Activated T-helper 9 cell treated with anti-CD3 and anti-CD28 coated beads, Interleukin-2, amount 50 U/mL, for 16 hours (primary cell): ENCODE measurements around the gene SLC8A3.

Experiments used
- DNase-seq: peaks from one replicate; pipeline ENCODE4 v3.0.0-alpha.2; 2020; ENCODE audit warnings: low read depth

The SLC8A3 gene

DNA sequence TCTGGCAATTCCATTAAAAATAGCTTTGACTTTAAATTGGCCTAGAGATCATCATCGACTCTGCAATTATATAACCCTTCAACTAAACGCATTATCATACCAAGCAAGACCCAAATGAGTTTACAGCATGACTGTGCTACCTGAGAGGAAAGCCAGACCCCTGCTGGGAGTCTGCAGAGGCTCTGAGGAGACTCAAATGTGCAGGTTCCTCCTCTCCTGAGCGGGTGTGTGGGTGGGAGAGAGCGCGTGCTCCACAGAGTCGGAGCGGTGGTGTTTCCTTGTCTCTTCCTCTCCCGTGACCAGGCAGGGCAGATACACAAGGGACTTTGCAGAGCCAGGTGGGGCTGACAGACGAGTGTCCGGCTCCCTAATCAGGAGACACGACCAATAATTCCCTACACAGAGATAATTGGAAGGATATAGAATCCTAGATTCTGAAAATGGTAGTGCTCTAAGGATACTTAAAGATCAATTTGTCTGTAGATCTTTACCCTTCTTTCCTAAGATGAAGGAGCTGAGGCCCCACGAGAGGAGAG lies 74.1 kb downstream of the SLC8A3 start:
- DNase-seq, result no peak

DNA sequence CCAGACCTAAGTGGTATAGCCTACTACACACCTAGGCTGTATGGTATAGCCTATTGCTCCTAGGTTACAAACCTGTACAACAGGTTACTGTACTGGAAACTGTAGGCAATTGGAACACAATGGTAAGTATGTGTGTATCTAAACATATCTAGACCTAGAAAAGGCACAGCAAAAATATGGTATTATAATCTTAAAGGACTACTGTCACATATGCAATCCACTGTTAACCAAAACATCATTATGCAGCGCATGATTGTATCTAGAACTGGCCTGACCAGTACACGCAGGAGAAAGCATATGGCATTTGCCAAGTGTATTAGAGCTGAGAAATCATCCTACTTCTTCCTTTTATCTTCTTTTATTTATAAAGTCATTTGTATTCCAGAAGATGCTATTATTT lies 75.5 kb downstream of the SLC8A3 start:
- no peak for DNase-seq

DNA sequence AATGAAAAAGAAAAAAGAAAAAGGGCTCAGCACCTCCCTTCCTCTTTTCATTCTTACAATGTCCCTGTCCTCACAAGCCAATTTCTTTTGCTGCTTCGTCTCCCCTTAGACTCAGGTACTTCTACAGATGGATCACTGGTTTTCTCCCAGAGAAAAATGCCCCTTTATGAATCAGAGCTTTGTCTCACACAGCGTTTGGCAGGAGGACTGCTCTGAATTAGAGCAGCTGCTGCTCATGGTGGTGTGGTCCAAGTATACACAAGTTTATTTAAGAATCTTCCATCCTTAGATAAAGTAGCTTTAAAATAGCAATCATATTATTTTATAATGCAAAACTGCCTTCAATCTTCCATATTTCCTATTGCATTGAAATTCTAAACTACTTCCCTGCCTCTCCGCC lies 80.3 kb downstream of the SLC8A3 start:
- DNase-seq, result no peak

DNA sequence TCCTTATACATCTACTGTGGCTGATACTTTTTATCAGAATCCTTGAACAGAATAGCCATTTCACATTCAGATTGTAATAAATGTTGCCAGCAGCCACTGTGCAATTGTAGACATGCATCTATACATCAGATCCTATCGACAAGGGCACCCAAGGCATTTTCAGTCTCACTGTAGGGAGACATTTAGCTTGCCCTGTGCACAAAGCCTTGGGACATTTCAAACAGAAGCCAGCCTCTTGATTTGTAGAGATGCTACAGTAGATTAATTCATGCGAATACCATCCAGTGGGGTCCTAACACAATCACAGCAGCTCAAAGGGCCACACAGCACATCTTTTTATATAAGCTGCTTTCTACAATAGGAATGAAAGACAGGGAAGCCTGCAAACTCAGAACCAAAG lies 81.4 kb downstream of the SLC8A3 start:
- no peak for DNase-seq

DNA sequence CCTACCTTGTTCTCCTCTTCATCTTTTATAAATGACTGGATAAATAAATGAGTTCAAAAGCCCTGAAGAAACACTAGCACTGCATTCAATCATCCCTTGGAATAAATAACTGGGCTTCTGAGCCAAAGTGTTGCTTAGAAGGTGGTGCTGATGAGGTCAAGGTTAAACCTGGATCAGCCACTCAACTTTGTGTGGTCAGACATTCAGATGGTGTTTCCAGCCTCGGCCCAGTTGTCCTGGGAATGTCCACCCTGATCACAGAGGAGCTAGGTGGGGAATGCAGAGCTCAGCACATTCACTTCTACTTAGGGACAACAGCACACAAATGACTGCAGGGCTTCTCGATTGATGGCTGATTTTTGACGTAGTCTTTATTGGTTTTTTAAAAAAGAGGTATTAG lies 88.7 kb downstream of the SLC8A3 start:
- DNase-seq, result no peak

DNA sequence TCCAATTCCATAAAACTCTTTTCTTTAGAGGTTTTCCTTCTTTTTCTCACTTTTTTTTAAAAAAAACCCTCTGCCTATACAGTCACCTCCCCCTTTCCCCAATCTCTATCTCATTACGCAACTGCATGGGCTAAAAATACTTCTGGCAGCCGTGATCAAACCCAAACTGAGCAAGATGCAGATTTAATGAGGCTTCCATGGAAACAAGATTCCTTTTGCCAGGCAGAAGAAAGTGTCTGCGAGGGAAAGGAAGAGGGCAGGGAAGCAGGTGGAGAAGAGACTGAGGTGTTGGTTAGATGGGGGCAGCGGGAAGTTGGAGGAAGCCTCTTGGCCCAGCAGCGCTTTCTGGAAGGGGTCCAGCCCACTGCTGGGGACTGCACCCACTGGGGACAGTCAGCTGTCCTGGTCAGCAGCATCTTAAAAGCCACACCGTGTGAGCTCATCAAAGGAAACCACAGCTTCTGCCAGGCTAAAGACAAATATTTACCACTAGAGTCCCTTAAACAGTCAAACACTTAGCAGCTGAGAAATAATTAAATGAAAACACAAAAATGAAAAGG lies 90.4 kb downstream of the SLC8A3 start:
- no peak for DNase-seq

DNA sequence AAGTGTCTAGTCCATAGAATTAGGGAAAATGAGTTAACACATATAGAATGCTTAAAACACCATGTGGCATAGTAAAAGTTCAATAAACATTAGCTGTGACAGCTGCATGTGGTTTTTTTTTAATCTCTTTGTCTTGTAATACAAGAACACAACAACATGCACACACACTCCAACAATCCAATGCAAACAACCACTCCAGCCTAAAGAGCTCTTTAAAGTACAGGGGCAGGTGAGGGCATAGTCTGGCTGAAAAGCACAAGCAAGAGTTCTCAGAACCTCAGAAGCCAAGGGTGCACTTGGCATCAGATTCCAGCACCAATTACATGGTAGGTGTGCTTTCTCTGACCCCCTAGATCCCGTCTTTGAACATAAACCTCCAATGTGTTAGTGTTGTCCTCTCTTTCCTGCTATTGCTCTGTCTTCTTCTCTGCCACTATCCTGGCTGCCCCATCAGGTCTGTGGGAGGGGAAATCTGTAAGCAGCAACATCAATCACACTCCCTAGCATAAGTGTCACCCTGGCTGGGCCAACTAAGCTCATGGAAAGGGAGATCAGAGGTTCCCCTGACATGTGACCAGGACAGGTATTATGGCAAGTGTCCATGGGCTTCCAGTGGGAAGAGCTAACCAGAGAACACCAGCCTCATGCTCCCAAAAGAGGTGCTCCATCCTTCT lies 91.0 kb downstream of the SLC8A3 start:
- DNase-seq, result no peak

DNA sequence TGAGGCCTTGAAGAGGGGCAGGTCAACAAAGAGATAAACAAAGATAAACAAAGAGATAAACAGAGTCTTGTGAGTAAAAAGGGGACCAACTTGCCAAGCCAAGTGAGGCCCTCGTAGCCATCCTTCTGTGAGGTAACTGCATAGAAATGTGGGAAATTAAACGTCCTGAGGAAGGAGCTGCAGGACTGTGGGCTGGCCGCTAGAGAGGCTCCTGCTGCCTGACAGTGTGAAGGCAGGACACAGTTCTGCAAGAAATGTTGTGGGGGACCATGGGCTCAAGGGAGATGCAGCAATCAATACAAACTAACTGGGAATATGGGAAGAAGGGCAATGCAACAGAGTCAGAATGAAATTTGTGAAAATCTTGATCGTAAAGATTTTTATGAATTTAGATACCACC lies 91.9 kb downstream of the SLC8A3 start:
- no peak for DNase-seq

DNA sequence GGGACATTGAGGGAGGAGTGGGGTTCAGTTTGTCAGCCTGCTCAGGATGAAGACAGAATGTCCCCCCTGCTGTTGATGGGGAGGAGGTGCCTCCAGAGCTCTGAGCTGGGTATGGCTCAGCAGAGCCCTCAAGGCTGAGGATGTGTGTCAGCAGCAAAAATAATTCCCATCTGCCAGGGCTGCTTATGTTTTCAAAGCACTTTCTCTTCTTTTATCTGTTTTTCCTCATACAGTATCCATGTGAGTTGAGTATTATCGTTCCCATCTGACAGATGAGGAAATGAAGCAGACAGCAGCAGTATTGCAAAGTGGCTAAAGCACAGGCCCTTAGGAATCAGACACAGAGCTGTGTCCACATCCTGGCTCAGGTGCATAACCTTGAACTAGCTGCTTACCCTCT lies 94.1 kb downstream of the SLC8A3 start:
- no peak for DNase-seq

DNA sequence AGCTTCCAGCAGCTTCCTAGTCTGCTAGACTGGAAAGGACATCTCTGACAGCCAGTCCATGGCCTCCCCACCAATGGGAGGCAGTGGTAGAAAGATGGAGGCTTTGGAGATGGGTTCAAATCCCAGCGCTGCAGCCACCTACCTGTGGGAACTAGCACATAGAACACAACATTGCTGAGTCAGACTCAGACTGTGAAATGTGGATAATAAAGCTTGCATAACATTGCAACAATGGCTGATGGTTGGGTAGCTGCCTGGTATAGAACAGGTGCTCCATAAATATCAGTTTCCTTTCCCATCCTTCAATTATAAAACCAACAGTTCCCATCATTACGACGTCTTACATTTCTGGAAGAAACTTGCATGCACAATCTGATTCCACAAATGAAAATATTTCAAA lies 94.6 kb downstream of the SLC8A3 start:
- no peak for DNase-seq

DNA sequence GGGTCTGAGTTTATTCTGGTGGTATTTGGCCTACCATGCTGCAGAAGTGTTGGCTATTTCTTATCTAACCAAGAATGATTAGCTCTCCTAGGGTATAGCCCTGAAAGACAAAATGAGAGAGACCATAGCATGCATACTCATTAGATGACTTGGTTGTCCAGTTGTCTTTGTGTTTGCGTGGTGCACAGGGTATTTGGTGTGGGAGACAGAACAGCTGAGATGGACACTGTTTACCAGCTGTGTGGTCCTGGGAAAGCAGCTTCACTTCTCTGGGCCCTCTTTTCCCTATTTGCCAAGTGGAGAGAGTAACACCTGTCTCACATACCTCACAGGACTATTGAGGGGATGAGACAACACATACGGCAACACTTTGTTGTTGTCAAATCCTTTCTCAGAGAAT lies 95.6 kb downstream of the SLC8A3 start:
- DNase-seq, result no peak

DNA sequence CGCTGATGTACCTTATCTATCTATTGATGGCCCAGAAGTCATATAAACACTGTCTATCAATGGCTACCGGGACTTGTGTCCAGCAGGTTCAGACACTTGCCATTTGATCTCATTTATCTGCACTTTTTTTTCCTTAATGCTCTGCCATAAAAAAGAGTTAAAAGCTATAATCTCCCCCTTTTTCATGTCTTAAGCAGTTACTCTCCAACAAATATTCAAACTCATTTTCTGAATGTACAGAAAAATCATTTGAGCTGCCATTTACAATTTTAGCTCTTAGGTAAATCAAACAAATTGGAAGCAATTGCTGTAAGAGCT lies 101.4 kb downstream of the SLC8A3 start:
- DNase-seq, result no peak

DNA sequence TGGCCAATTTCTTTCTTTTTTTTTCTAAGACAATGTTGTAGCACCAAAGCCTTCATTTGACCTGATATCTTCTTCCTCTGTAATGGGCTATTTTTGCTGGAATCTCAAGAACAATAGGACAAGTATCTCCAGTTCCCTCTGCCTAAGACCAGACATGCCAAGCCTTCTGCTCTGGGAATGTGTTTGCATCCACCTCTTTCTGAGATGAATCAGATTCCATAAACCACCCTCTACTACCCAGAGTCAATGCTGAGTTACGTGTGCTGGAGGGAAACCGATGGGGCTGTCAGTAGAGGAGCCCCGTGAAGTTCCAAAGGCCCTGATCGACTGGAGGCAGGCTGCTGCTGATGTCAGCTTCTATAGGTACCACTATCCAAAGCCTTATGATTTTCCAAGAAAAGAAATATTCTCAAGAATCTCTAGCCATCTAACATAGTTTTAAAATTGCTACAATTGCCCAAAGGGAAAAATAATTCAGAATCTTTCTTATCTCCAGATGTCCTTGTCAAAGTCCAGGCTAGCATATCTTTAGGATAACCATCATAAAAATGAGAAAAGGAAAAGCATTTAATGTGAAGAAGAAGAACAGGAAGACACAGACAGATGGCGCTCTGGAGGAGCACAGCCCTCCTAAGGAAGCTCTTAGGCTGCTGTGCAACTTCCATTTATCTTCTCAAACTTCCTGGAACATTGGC lies 101.9 kb downstream of the SLC8A3 start:
- DNase-seq, result no peak

DNA sequence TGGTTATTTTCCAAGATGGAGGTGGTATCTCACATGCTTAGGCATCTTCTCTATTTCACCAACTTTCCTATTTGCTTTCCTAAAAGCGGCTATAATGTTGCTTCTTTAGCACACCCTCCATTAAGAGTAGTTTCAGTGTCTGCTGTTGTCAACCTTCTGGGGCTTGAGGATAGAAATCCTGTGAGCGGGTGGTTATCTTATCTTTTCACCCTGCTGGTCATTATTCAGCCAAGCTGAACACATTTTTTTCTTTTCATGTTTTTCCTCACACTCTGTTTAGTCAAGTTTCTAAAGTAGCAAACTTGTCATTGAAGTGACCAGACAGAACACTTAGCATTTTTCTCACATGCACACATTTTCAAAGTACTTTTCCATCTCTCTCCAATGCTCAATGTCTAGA lies 104.5 kb downstream of the SLC8A3 start:
- DNase-seq, result no peak

DNA sequence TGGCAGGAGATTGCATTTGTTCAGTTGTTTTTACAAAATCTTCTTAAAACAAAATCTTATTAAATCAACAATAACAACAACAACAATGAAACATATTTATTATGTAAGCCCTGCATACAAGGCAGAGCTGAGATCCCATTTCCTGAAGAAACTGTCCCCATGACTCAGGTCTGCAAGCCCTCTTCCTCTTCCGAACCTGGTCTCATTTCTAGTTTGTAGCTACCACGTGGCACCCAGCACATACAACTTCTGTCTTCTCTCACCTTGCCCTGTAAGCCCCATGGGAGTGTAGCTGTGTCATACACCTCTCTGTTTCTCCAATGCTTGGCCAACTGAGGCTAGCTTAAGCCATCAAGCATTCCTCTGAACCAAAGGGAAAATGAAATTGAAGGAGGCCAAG lies 106.4 kb downstream of the SLC8A3 start:
- DNase-seq, result no peak

DNA sequence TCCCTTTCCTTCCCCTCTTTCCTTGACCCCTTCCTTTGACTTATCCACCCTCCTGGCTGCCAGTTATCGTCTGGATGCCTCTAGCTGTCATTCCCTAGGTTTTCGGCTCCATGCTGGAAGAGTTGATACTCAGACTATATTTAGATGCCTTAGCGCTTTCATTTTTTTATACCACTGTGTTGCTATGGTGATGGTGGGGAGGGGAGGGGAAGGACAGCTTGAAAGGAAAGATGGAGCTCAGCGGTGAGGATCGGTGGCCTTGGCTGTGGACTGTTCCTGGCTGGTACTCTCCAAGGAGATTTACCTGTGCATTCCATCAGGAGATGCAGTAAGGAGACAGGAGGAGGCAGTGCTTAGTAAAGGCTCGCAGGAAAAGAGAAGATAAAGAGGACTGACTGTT lies 108.7 kb downstream of the SLC8A3 start:
- DNase-seq, result no peak

DNA sequence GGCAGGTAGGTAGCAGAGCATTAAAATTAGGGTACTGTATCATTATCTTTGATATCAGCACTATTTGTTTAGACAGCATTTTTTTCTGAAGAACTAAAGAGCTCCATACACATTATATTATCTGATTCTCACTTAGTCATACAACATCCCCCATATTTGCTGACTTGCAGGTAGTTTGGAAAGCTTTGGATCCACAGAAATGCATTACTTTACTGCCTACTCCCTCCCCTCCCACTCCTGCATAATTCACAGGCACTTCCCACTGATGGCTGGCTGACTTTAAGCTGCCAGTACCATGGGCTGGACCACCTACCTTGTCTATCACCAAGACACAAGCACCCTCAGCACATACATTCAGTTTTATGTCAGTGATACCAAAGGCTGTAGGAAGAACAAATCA lies 110.4 kb downstream of the SLC8A3 start:
- DNase-seq, result no peak

DNA sequence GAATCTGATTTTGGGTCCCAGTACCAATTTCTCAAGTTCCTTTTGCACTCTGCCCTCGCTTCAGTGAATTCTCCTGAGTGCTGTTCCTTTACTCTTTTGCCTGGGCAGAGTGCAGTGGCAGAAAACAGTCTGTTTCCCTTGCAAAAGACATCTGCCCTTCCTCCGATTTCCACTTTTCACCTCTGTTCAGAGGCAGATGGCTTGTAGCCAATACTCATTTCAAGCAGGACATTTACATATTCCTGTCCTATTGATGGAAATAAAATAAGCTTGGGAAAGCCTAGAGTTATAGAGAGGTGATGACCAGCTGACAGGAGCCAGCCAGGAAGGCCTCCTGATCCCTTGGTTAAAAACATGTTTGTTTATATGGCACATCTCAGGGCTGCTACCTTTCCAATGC lies 111.0 kb downstream of the SLC8A3 start:
- DNase-seq, result no peak

DNA sequence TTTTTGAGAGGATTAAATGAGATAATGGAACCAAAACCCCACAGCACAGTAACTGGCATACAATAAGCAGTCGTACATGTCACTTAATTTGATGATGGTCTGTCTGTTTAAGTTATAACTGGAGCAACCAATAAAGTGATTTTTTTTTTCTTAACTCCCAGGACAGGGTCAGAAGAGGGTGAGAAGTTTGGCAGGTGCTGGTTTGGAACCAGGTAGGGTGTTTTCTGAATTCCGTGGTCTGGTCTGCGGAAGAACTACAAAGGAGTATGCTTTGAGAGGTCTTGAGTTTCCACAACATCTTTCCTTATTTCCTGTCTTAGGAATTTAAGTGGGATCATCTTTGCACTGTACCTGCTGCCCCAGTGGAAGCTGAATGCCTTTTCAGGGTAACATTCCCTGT lies 111.7 kb downstream of the SLC8A3 start:
- DNase-seq, result no peak

DNA sequence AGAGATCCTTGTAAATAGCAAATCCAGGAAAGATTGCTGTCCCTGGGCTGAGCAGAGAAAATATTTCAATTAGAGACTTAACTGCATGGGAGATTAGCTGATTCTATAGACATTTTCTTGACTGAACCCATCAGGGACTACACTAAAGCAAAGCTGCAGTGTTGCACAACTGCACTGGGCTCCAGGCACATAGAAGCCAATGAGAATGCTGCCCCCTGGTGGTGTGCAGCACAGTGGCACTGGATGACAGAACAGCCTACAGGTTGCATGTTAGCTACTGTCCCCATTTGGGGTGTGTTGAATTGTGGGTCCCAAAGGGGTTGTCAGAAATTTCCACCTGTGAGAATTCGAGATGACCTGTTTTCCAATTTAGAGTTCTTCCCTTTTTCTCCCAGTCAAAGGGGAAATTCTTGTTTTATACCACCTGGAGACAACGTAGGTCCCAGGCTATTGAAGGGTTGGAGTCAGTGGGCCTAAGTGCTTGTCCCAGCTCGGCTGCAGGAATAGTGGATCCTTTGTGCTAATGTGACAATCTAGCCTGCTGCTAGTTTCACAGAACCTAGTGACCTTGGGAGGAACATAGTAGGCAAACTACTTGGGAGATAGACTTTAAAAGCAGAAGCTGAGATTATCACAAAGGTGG lies 114.7 kb downstream of the SLC8A3 start:
- peak; percentile 9 for DNase-seq

DNA sequence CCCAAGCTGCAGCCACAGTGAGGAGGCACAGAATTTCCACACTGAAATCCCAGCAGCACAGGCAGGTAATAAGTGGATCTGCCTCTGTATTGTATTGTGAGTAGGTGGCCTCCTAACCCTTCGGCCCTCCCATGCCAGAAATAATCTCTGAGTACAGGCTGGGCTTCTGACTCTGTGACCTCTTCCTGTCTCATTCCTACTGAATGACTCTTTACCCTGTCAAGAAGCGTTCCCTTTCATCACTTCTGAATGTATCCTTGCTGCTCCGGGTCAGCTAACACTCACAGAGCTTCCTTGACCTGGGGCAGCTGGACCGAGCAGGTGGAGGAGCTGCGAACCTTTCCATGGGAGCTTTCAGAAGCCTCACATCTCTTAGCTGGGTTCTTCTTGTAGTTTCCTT lies 119.6 kb downstream of the SLC8A3 start:
- no peak for DNase-seq

DNA sequence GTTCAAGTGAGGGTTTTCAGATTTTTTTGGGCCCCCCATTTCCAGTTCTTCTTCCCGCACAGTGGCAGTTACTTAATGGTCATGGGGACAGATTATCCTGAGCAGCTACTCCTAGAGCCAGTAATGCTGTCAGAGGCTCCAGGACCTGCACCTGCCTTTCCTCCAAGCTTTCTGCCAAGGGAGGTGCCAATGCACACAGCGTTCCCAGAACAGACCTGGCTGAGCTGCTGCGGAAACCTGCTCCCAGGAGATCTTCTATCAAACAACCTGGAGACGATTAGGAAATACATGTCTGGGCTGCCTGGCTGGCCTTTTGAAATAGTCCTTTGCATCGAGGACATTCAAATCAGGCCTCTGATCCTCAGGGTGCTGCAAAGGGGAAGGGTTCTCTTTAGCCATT lies 120.9 kb downstream of the SLC8A3 start:
- DNase-seq, result no peak

DNA sequence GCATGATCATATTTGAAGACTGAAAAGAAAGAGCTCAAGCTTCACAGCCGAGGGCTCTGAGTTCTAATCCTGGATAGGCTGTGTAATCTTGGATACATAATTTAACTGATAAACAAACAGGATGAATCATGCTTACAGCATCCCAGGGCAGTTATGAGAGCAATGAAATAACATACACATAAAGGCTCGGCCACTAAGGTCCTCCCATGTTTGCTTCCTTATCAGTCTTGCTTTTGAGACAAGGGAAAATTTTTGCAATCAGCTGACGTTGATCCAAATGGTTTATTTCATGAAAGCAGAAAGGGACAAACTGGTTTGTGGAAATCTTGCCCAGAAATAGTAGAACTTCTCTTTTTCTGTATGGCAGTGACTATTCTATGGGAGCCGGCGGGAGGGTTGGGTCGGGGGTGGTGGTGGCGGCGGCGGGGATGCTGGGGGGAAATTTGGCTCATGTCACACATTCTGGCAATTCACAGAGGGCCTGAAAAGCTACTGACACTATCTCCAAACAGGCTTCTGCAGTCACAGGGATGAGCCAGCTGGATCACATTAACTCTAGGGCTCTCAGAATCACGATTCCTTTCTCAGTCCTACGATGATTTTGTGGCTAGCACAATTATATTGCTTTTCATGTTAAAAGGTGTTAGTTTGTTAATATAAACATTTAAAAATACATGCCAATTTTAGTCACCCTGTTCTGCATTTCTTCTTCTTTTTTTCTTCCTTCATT lies 124.5 kb downstream of the SLC8A3 start:
- DNase-seq, result no peak
